NCI-H2029 treated with DMSO at 0.1 percent for 48 hours (cell line): ENCODE results near the gene RIMBP2.

ENCODE experiments used
- DNase-seq: peaks from one replicate; lab custom pipeline; 2025; lab: John Stamatoyannopoulos, UW

RIMBP2 gene

GRCh38 chr12:130440411-130441080 lies 275.6 kb downstream of the RIMBP2 start:
- no peak for DNase-seq

DNA sequence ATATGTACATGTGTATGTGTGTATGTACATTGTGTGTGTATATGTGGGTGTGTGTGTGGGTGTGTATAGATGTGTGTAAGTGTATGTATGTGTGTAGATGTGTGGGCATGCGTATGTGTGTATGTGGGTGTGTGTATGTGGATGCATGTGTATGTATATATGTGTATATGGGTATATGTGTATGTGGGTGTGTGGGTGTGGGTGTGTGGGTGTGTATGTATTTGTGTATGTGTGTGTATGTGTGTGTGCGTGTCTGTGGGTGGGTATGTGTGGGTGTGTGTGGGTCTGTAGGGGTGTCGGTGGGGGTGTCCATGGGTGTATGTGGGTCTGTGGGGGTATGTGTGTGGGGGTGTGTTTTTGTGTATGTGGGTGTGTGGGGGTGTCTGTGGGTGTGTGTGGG lies 276.8 kb downstream of the RIMBP2 start:
- no peak for DNase-seq

DNA sequence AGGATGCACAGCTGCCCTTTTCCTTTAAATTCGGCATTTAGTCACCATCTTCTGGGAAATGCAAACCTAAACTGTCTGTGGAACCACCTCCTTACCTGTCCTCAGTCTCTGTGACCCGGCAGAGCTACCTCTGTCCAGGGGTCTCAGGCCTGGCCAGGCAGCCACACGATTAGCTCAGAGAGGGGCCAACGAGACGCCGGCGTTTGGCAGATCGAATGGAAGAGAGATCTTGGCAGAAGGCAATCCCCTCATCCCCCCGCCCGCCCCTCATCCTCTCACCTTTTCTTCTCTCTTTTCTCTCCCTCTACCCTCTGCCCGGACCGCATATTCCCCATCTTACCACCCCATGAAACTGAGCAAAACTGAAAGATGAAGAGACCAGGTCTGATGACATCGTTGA lies 277.4 kb downstream of the RIMBP2 start:
- DNase-seq = no peak

DNA sequence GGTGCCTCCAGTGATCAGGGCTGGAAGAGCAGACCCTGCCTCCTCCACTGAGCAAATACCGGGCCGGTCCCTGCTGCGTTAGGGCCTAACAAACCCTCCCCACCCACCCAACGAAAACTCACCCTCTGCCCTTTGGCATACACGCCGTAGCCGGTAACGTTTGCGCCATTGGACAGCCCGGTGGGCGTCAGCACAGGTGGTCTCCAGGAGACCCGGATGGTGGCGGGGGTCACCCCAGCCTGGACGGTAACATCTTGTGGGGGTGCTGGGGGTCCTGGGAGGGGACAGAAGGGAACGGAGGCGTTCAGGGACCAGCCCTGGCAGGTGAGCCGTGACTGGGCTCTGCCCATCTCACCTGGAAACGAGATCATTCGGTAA lies 277.9 kb downstream of the RIMBP2 start:
- DNase-seq = no peak

GRCh38 chr12:130437555-130438242 lies 278.4 kb downstream of the RIMBP2 start:
- no peak for DNase-seq

DNA sequence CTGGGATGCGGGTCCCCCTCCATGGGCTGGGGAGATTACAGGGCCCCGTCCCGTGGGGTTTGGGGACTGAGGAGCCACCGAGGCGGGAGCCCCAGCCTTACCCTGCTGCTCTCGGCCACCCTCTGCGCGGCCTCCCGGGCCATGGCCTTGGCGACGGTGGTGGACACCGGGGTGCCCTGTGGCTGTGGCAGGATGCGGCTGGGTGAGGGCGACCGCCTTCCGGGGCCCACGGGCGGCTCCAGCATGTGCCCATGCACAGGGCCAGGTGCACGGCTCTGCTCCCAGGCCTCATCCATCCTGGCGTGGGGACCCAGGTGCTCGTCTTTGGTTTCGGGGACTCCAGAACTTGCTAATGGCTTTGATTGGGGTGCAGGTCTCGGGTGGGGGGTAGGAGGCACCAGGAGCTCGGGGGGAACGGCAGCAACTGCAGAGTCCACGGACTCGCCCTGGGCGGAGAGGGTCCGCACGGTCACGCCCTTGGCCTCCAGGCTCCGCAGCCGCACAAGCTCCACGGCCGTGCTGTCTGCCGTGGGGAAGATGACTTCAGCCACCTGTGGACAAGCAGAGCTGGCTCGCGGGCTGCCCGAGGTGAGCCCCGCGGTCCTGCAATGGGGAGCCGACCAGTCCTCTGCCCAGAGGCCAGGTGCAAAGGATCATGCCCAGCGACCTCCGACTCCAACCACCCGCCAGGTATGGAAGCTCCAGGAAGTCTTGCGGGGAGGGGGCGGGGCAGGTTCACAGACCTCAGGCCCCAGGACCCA lies 279.2 kb downstream of the RIMBP2 start:
- DNase-seq = no peak

DNA sequence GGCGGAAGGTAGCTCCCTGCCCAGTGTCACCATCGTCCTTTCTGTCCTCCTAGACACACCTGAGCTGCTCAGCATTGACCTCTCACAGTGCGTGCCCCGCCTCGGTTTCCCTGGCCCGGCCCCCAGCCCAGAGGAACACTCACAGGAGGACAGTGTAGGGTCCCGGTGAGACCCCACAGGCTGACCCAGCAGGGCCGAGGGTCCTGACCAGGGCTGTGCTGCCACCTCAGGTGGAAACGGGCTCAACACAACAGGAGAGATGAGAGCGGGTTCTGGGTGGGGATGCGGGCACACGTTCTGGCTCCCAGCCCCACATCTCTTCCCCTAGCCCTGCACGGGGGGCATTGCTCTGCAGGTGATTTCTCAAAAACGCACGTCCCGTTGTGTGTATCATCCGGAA lies 280.3 kb downstream of the RIMBP2 start:
- no peak for DNase-seq

DNA sequence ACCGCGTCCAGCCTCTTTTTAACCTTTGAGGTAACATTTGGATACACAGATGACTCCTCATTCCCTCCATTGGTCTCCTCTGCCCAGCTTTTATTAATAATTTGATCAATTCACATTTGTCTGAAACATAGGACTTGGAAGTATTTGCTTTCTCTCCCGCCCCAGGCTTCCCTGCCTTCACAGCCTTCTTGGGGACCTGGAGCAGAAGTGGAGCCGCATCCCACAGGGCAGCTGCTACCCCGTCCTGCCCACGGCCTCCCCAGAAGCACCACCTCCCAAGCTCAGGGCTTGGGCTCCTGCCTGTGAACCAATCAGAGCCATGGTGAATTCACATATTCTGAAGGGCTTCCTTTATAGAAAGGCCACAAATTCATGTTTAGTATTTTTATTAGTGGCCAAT lies 280.8 kb downstream of the RIMBP2 start:
- DNase-seq = no peak

GRCh38 chr12:130434560-130434959 lies 281.5 kb downstream of the RIMBP2 start:
- DNase-seq = no peak

DNA sequence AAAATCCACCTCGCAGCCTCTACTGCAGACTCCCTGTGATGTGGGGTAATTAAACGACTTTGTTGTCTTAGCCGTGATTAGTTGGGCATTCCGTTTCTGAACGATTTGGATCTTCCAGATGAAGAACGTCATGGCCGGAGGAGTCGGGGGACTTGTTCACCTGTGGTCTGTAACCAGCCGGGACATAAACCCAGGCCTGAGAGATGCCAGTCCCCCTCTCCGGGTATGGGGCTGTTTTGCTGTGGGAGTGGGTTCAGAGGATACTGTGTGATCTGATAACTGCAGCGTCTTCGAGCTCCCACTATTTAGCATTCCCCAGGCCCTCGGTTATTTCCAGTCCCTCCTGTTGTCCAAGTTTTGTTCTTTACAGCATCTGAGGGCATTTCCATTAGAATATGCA lies 282.3 kb downstream of the RIMBP2 start:
- DNase-seq = no peak

DNA sequence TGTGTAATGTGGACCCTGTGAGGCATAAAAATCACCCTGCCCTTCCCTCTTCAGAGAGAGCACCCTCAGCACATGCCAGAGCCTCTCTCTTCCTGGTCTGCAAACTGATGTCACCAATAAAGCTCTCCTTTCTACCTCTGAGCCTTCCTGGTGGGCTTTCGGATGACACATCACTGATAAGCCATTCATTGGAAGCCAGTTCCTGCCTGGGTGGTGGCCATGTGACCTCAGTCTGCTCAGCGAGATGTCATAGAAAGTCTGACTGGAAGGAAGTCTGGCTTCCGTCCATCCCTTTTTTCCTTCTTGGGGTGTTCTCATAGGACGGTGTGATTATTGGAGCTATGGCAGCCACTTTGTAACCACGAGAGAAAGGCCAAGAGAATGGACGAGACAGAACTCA lies 282.7 kb downstream of the RIMBP2 start:
- no peak for DNase-seq

DNA sequence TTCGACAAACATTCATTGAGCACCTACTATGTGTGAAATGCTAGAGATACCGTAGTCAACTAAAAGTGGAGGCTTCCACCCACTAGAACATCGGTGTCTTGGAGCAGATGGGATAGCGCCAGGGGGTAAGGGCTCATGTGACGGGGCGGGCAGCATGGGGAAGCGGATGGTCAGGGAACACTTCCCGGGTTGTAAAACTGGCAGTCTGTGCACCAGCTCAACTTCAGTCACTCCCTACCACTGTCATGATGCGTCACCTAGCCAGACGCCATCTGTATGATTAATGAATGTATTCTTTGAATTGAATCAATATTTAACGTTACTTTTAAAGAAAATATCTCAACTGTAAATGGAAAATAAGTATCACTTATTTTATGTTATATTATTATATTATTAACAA lies 284.9 kb downstream of the RIMBP2 start:
- no peak for DNase-seq

DNA sequence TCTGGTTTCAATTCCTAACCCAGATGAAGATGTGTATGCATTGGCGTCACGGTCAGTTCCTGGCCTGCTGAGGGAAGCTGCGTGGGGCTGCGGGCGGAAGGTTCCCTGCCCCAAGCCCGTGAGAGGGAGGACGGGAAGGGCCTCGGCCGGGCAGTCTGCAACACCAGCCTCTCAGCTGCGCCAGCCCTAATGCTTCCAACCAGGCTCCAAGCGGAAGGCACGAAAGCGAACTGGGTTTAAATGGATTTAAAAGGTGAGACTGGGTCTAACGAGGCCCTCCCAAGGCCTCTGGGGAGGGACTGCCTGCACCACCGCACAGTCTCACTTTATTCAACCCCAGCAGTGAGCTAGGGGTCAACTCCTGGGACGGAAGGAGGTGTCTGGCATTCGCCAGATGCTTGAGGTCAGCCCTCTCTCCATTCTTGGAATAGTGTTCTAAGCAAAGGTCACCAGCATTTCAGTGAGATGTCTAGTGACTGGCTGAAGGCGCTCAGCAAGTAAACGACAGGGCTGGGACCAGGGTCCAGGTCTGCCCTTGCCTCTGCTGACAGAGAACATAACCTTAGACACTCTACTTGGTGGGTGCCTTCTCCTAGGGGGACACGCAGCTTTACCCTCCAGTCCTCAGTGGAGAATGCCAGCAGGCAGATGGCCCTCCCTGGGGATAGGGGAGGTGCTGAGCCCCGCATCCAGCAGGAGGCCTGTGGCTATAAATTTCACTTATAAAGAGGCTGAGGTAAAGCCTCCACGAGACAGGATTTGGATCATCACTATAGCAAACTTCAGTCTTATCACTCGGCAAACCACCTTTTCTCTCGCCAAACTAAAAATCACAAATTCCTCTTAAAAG lies 286.2 kb downstream of the RIMBP2 start:
- no peak for DNase-seq

DNA sequence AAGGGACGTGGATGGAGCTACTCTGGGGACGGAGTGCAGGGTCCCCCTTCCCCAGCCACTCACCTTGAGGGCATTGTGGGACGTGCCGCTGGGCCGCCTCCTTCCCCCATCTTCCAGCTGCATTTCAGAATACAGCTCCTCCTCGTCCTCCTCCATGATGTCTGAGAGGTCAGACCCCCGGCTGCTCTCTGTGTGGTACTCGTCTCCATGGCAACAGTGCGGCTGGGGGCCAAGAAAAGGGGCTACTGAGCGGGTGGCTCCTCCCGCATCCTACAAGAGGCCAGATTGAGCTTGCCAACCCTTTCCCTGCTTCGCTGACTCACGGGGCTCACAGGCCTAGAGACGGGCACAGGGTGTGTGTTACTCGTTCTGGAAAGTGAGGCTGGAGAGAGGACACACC lies 288.0 kb downstream of the RIMBP2 start:
- DNase-seq = no peak

DNA sequence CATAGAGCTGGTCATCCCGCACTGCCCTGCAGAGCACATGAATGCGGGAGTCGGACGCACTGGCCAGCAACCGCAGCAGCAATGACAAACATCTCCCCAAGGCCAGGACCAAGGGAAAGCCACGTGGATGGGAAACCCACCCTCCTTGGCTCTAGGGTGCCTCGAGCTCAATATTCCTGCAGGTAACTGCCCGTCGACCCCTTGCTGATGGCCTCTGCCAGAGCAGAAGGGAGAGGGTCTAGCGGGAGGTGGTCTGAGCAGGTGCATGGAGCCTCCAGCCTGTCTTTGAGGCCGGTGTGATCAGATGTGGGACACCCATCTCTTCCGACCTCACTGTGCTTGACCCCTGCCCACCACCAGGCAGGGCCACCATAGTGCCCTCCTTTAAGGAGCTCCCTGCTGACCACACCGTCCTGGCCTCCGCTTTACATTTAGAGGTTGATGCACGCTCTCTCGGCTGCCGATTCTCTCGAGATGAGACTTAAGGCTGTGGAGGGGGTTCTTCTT lies 288.7 kb downstream of the RIMBP2 start:
- DNase-seq = no peak

- DNase-seq = no peak
Observed at GRCh38 chr12:130425698-130426245, 290.3 kb downstream of the RIMBP2 start.

DNA sequence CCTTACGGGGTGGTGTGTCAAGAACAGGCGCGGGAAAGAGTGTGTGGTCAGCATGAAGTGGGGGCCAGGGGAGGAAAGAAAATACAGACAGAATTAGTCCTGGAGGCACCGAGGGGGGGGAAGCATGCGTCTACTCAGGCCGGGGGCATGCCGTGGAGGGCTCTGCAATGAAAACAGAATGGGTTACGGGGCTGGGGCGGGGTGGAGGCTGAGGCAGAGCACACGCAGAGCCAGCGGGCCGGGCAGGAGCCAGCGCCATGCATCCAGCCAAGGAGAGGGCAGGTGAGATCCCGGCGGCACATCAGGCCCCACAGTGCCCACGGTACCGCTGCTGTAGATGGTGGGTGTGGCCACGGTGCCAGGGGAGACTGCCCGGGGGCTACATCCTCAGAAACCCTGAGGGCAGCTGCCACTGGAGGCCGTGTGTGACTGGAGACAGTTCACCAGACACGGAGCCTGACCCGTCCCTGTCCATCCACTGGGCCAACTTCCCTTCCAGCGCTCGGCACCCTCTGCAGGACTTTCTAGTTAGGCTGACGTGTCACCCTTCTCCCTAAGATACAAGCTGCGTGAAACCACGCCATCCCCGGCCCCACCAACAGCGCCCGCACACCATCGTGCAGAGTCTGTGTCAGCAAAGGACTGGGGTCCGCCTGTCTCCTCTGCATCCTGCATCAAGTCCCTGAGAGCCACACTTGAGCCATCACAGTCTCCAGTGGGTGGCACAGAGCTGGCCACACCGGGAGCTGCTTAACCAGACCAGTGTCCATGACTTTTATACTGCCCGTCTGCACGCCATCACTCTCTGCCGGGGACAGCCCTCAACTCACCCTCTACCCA lies 291.0 kb downstream of the RIMBP2 start:
- no peak for DNase-seq

DNA sequence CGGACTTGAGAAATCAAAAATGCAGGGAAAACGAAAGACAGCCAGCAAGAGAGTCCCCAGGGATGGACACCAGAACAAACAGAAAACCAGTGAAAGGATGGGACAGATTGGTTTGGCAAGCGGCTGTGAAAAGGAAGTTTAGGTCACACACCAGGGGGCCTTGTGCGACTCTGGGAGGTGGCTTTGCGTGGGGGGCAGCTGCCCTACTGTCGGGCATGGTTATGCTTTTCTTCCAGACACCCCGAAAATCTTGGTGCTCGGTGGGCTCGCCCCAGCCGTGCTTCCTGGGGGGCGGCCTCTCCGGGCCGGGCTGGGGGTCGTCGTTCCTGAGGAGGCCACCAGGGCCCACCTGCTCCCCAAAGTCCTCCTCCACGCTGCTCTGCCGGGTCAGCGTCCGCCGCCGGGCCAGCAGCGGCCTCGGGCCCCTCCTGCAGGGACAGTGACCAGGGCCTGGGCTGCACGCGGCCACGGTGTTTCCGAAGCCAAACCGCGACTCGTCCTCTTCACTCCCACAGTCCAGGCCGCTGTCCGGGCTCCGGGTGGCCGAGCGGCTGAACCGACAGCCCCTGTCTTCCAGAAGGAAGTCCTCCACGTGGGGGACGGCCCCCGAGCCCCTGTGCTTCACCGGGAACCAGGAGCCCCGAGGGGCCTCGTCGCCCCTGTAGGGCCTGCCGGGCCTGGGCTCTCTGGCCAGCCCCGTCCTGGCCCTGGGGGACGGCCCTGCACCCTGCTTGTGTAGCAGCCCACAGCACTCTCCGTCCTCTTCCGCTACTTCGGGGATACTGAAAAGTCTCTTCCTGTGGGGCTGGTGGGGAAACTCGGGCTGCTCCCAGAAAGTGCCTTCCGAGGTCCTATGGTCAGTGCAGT lies 291.9 kb downstream of the RIMBP2 start:
- DNase-seq = no peak

DNA sequence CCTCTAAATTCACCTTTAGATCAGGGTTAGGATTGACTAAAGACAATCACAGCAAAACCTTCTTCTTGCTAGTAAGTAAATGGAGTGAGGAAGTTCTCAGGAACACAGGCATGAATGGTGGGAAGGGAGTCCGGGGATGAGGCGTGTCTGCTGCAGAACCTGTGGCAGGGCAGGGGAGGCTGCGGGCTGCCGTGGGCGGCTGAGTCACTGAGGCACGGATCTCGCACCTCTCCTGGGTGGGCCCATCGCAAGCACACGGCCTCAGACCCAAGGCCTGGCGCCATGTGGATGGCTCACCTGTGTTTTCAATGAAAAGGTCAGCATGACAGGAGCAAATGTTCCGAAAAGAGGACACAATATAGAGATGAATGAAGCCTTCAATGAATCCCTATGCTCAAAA lies 293.0 kb downstream of the RIMBP2 start:
- no peak for DNase-seq

- DNase-seq = no peak
Observed at GRCh38 chr12:130422676-130423075, 293.4 kb downstream of the RIMBP2 start.
